Measurements from ENCODE around the gene KCNT1.

Gene KCNT1

DNA sequence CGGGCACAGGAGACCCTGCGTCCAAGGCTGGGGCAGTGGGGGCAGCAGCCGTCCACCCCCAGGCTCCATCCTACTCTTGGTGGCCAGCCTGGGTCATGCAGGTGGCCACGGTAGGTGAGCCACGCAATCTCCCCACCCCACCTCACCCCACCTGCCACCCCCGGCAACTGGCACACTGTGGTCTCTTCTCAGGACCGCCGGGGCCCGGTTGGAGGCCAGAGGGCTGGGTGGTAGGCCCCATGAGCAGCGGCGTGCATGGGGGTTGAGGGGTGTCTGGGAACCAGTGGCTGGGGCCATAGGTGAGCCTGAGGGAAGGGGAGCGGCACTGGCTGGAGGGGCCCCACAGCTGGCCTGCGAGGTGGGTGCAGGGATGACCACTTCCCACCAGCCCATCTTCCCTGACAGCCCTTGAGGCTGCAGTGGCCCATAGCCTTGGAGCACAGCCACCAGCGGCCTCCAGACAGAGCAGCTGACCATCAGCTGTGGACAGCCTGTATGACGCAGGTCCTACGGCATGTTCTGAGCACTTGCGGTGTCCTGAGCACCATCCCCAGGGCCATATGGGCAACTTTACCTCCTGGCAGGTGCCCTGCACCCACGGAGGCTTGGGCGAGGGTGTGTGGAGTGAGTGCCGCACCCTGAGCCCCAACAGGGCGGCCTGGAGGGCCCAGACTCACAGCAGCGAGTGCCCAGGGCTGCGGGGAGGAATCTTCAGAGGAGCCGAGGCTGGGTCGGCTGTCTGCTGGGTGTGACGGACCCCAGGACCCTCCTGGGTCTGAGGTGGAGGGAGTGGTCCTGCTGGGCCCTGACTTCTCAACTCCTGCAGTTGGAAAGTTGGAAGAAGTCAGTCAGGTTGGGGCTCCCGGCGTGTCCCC, 47.4 kb downstream of the KCNT1 start:
- no peak for DNase-seq

DNA sequence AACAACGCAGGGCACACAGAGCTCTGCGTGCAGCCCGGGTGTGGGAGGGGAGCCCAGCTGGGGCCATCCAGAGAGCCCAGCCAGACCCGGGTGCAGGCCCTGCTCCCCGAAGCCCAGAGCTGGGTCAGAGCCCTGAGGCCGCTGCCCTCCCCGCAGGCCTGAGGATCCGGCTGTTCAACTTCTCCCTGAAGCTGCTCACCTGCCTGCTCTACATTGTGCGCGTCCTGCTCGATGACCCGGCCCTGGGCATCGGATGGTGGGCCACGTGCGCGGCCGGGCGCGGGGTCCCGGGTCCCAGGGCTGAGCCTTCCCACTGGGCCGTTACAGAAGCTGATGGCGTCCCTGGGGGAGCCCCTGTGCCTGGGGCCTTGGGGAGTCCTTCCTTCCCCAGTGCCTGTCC, 48.8 kb downstream of the KCNT1 start:
- no peak for DNase-seq

DNA sequence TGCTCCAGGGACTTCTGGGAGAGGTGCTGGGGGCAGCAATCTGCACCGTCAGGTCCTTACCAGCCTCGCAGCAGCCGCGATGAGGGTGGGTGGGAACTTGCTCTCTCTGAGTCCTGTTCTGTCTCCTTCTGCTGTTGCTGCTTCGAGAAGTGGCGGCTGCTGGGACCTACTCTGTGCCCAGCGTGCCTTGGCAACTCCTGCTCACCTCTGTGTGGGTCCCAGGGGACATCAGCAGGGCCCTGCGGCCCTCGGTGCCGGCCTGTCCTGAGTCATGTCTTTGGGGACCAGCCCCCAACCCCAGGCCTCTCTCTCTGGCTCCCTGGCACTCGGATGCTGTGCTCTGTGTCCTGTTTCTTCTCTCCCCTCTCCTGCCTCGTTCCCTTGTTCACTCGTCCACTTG, 49.5 kb downstream of the KCNT1 start:
- no peak for DNase-seq

DNA sequence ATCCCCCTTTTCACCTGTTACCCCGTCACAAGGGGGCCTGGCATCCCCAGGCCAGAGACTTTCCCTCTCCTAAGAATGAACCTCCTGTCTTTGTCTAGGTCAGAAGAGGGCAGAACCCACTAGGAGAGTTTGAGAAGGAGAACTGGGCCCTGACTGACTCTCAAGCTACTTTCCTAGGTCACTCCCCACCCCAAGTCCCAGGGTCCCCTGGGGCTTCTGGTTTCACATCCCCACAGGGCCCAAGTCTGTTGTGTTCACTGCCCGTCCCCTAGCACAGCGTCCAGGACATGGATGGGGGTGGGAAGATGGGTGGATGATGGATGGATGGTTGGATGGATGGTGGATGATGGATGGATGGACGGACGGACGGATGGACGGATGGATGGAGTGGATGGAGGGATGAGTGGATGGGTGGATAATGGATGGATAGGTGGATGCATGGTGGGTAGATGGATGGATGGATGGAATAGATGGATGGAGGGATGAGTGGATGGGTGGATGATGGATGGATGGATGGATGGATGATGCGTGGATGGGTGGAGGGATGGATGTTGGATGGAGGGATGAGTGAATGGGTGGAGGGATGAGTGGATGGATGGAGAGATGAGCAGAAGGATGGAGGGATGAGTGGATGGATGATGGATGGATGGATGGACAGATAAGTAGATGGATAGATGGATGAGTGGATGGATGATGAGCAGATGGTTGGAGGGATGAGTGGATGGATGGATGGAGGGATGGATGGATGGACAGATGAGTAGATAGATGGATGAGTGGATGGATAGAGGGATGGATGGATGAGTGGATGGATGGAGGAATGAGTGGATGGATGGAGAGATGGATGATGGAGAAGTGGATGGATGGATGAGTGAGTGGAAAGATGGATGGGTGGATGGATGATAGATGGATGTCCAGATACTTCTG, 50.6 kb downstream of the KCNT1 start:
- no peak for DNase-seq

DNA sequence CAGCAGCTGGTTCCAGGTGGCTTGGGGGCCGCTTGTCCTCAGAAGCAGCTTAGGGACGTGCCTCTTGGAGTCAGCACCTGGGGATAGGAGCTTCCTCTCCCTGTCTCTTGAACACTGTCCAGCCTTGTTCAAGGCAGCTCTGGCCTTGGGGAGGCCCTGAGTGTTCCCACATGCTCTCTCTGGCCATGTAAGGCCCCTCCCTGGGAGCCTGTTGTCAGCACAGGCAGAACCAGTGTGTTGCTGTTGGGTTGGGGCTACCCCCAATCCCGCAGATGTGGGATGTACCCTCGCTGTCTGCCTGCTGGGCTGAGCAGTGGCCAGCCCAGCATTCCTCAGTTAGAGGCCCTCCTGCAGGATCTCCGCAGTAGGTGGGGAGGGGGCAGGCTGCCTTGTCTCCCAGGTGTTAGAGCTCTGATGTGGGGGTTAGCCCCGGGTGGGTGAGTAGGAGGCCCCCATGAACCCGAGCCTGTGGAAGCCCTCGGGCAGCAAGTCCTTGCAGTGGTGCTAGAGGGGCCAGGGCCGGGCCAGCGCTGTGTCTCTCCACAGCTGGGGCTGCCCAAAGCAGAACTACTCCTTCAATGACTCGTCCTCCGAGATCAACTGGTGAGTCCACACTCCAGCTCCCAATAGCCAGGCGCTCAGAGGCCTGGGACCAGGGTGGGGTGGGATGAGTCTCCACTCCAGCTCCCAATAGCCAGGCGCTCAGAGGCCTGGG, 51.6 kb downstream of the KCNT1 start:
- no peak for DNase-seq

DNA sequence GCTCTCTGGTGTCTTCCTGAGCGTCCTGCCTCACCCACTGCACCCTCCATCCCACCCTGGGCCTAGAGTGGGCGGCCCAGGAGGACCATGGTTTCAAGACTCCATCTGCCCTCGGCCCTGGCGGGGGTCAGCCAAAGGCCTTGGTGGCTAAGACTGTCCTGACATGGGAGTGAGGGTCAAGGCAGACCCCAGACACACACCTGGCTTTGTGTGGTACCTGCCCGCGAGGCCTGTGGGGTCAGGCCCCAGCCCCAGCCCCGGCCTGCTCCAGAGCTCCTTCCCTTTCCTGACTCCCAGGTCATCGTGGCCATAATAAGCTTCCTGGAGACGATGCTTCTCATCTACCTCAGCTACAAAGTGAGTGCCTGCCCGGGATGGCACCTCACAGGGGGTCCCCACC, 54.6 kb downstream of the KCNT1 start:
- no peak for DNase-seq

DNA sequence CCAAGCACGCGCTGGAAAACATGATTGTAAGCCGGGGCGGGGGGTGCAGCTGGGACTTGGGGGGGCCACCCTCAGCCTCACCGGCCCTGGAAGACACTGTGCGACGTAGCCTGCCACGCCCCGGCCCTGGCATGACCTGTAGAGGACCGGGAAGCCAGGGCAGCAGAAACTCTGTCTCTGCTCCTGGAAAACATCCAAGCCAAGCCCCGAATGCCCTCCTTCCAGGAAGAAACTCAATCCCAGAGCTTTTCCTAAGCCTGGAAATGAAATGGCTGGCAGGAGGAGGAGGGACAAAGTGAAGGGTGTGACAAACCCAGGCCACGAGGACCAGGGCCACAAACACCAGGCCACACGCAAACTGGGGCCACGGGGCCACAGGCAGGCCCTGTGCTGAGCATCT, 55.4 kb downstream of the KCNT1 start:
- DNase-seq: peak; percentile 45

DNA sequence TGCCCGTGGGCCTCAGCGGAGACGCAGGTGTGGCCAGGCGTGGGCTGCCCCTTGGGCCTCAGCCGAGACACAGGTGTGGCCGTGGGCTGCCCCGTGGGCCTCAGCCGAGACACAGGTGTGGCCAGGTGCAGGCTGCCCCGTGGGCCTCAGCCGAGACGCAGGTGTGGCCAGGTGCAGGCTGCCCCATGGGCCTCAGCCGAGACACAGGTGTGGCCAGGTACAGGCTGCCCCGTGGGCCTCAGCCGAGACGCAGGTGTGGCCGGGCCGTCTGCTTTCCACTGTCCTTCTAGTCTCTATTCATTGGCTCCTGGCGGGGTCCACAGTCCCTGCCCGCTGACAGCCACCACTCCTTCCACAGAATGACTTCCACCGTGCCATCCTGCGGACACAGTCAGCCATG, 56.1 kb downstream of the KCNT1 start:
- no peak for DNase-seq

DNA sequence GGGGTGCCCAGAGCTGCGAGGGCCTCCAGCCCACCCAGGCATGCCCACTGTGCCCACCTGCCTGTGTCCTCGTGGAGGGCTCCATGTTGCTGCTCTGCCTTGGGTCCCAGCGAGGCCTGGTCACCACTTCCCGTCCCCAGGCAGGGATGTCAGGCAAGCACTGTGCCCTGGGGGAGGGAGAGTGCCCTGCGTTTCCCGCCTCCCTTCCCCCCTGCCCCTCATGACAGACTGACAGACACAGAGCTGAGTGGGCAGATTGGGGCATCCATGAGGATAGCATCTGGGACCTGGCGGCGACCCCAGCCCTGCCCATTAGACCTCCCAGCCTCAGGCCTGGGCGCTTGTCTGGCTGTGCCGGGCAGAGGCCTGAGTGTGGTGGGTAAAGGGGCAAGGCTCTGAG, 56.9 kb downstream of the KCNT1 start:
- no peak for DNase-seq

DNA sequence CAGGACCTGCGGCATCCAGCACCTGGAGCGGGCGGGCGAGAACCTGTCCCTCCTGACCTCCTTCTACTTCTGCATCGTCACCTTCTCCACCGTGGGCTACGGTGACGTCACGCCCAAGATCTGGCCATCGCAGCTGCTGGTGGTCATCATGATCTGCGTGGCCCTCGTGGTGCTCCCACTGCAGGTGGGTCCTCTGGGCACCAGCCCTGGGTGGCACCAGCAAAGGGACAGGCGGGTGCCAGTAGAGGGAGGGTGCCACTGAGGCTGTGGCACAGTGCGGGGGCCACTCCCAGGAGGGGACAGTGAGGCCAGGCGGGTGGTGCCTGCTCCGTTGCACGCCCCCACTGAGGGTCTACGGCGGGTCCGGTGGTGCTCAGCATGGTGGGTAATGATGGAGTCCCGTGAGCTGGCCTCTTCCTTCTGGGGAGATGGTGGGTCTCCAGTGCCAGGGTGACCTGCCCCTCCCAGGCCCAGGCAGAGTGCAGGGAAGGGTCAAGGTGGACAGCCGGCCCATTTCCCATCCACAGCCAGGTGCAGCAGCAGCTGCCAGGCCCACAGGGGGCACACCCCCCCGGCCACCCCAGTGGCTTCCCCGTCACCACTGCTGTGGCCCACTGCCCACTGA, 57.8 kb downstream of the KCNT1 start:
- no peak for DNase-seq

DNA sequence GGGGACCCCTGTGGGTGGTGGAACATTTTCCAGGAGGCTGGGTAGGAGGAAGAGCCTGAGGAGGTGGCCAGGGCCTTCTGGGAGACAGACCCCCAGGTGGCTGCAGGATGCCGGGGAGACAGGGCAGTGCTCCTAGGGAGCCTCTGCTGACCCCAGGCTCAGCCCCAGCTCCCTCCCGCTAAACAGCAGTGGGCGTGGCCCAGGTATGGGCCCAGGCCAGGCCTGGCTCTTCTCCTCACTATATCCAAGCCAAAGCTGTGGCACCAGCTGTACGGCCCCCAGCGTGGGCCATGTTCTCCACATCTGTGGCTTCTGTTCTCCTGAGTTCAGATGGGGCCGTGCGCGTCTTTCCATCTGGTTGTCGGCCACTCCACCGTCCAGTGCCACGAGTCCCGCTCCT, 58.5 kb downstream of the KCNT1 start:
- no peak for DNase-seq

DNA sequence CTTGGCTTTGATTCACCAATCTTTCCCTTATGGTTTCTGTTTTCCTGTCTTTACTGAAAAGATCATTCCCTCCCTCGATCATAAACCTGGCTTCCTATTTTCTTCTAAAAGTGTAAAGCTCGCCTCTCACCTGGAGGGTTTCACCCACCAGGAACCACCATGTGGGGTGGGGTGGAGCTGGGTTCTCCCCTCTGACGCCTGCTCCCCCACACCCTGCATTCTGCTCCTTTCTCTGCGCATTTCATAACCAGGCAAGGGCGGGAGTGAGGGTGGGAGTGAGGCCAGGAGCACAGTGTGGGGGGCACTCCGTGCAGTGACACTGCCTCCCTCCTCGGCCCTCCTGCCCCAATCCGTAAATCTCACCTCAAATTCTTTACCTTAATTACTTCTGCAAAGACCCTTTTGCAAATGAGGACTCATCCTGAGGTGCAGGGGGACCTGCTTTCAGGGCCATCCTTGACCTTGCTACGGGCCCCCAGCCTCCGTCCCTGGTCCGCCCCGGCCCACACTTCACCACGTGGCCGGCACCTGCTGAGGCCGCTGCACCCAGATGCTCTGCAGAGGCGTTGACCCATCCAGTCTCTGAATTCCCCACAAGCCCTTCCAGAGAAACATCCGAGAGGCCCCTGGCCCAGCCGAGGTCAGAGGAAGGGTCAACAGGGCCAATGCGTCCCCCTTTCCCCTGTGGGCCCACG, 59.3 kb downstream of the KCNT1 start:
- DNase-seq: no peak

DNA sequence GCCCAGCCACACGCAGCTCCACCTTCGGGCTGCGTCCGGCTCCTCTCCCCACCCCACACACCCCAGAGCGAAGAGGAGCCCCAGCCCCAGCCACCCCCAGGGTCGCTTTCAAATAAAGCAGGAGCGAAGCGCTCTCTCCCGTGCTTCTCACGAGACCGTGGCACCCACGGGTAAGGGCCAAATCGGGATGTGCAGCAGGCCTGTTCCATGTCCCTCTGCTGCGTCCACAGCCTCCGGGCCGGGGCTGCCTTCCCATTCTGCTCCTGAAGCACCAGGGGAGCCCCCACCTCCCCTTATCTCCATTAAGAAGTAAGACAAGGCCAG, 59.8 kb downstream of the KCNT1 start:
- DNase-seq: no peak

DNA sequence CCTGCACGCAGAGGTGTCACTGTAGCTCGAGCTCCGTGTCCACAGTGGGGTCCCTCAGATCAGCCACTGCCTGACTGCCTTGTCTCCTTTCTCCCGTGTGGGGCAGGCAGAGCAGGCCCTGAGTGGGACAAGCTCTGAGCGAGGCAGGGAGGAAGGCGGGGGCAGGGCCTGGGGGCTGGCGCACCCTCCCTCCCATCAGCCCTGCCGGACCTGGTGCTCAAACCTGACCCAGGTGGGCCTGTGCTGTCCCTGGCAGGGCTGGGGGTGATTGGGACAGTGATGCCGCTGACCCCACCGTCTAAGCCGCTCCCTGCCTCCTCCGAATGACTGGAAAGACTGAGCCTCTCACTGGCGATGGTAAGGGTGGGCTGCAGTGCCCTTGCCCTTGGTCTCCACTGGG, 60.9 kb downstream of the KCNT1 start:
- DNase-seq: no peak

DNA sequence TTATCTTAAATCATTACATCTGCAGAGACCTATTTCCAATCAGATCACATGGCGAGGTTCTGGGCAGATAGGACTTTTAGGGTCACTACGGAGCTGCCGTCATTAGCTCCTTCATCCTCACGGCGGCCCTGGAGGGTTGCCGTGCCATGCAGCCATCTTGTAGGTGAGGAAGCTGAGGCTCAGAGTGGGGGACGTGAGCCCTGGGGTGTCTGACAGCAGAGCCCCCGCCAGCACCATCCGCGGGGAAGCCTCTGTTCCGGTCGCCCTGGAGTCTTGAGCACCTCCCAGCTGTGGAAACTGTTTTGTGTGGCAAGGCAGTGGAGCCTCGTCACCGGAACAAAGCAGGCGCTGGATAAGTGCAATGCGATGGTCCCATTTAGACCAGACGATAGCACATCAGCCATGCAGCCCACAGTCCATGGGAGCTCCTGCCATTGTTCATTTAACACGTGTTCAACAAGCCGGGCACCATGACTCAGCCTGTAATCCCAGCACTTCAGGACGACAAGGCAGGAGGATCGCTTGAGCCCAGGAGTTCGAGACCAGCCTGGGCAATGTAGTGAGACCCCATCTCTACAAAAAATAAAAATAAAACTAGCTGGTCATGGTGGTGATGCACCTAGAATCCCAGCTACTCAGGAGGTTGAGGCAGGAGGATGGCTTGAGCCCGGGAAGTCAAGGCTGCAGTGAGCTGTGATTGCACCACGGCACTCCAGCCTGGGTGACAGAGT, 61.9 kb downstream of the KCNT1 start:
- no peak for DNase-seq

DNA sequence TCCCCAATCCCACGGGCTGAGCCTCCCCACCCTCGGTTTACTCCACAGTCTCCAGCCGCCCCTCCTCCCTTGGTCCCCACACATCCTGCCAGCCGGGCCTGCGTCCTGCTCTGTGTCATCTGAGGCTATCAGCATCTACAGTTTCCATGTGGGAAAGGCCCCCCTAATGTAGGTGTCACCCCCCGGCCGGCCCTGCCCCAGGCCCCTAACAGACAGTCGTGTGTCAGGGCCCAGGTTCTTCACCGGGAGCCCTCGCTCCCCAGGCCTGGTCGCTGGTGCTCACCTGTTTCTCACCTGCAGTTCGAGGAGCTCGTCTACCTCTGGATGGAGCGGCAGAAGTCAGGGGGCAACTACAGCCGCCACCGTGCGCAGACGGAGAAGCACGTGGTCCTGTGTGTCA, 62.7 kb downstream of the KCNT1 start:
- DNase-seq: no peak

DNA sequence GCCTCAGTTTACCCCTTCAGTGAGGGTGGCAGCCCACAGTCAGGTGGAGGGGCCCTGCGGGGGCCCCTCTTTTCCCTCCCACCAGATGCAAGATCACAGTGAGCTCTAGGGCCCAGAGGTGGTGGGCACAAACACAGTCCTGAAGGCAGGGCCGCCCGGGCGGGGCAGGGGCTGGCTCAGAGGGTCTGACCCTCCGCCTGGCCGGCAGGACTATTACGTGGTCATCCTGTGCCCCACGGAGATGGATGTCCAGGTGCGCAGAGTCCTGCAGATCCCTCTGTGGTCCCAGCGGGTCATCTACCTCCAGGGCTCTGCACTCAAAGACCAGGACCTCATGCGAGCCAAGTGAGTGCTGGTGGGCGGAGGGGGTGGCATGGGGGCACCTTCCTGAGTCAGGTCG, 63.4 kb downstream of the KCNT1 start:
- DNase-seq: no peak

DNA sequence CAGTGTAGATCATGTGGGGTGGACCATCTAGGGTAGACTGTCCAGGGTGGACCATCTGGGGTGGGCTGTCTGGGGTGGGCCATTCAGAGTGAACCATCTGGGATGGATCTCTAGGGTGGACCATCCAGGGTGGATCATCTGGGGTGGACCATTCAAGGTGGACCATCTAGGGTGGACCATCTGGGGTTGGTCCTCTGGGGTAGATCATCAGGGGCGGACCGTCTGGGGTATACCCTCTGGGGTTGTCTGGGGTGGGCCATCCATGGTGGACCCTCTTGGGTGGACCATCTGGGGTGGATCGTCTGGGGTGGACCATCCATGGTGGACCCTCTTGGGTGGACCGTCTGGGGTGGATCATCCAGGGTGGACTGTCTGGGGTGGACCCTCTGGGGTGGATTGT, 64.3 kb downstream of the KCNT1 start:
- no peak for DNase-seq

DNA sequence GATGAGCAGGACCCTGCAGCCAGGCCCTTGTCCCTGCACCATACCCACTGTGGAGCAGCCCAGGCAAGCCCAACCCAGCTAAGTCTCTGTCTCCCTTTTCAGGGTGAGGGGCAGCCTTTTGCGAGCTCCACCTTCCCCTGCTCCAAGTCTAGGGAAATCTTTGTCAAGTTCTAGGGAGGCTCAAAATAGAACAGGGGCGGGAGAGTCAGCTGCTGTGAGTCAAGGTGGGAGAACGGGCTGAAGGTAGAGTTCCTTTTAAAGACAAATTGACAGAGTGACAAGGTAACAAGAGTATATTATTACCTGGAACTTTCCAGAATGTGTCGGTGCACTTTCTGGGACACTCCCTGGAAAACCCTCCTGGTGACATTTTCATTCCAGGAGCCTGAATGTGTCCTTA, 64.7 kb downstream of the KCNT1 start:
- DNase-seq: no peak

DNA sequence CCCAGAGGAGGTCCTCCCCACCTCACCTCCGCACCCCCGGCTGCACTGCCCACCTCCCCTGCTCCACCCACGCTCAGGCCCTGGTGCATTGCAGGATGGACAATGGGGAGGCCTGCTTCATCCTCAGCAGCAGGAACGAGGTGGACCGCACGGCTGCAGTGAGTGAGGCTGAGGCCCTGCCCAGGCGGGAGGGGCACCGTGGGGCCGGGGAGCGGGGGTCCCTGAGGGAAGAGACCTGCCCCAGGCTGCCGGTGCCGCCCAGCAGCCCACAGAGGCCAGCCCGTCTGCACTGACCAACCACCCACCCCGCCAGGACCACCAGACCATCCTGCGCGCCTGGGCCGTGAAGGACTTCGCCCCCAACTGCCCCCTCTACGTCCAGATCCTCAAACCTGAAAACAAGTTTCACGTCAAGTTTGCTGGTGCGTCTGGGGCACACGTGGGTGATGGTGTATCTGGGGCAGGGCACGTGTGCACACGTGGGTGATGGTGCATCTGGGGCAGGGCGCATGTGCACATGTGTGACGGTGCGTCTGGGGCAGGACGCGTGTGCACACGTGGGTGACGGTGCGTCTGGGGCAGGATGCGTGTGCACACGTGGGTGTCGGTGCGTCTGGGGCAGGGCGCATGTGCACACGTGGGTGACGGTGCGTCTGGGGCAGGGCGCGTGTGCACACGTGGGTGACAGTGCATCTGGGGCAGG, 66.7 kb downstream of the KCNT1 start:
- no peak for DNase-seq
